AG09319 (cell line): ENCODE results near the gene QRFP.

Experiments used
- DNase-seq: peaks from one replicate; pipeline ENCODE4 v3.0.0-alpha.2; 2010; ENCODE audit warnings: low read depth; ENCODE audit errors: extremely low read depth
- CTCF ChIP-seq: IDR thresholded peaks from 2 replicates; pipeline ENCODE4 v1.5.1; 2011; ENCODE audit warnings: low read depth, mild to moderate bottlenecking, inconsistent platforms, low read length, moderate library complexity

The QRFP gene

GRCh38 chr9:130936285-130937117, 39.9 kb upstream of the QRFP start:
- DNase-seq = no peak
- TF ChIP-seq CTCF = no peak

GRCh38 chr9:130935648-130936271, 39.1 kb upstream of the QRFP start:
- TF ChIP-seq CTCF = no peak
- DNase-seq = no peak

- no peak for TF ChIP-seq CTCF
- no peak for DNase-seq
Observed at GRCh38 chr9:130934702-130935647, 38.4 kb upstream of the QRFP start.

- DNase-seq = no peak
- no peak for TF ChIP-seq CTCF
Observed at GRCh38 chr9:130934246-130934645, 37.6 kb upstream of the QRFP start.

- no peak for TF ChIP-seq CTCF
Observed at GRCh38 chr9:130933114-130934046, 36.8 kb upstream of the QRFP start.

GRCh38 chr9:130932255-130933079, 35.9 kb upstream of the QRFP start:
- DNase-seq = no peak
- no peak for TF ChIP-seq CTCF

More at GRCh38 chr9:130933114-130934046, 36.8 kb upstream of the QRFP start:
- DNase-seq = no peak
